ENCODE measurements around the gene USP6NL.

Gene USP6NL

GRCh38 chr10:11611248-11612020, at the start of gene USP6NL:
Gene USP6NL, minus strand, starts transcription at chr10:11611650. Its CDS starts 14,016 bp downstream, at chr10:11597634.
- H3K27ac ChIP-seq (ENCODE audit: low read length): peak within 1 kb of the TSS; percentile 84

GRCh38 chr10:11658801-11659368, 47.4 kb upstream of the USP6NL start:
- Histone ChIP-seq H3K9me3 (ENCODE audit: control insufficient read depth in 1 of 2, low read length in 2 of 2) (no peaks in the 10 kb centered on the region), H3K4me3 (ENCODE audit: low read depth in 1 of 2, low read length in 2 of 2) (no peak overlapping the region), H3K36me3 (ENCODE audit: control insufficient read depth in 1 of 2, insufficient read depth in 2 of 2, low read length in 2 of 2) (no peaks in the 10 kb centered on the region), H3K4me1 (ENCODE audit: control insufficient read depth in 1 of 2, insufficient read depth in 2 of 2, low read length in 2 of 2) (no peaks in the 10 kb centered on the region), H3K27ac (ENCODE audit: low read length) (no peak overlapping the region), H3K27me3 (ENCODE audit: low read depth, low read length) (no peaks in the 10 kb centered on the region)

More at GRCh38 chr10:11611248-11612020, at the start of gene USP6NL:
- Histone ChIP-seq H3K9me3 (ENCODE audit: control insufficient read depth in 1 of 2, low read length in 2 of 2) (no peaks in the 10 kb centered on the region), H3K36me3 (ENCODE audit: control insufficient read depth in 1 of 2, insufficient read depth in 2 of 2, low read length in 2 of 2) (no peaks in the 10 kb centered on the region), H3K4me3 (ENCODE audit: low read depth in 1 of 2, low read length in 2 of 2) (peak within 1 kb of the TSS; percentile 78 to 93), H3K27me3 (ENCODE audit: low read depth, low read length) (no peaks in the 10 kb centered on the region), H3K4me1 (ENCODE audit: control insufficient read depth in 1 of 2, insufficient read depth in 2 of 2, low read length in 2 of 2) (peaks cover 3 to 6% of the 10 kb centered on the region in 2 donors)

GRCh38 chr10:11655836-11656235, 44.4 kb upstream of the USP6NL start:
- Histone ChIP-seq H3K27ac (ENCODE audit: low read length) (no peak overlapping the region), H3K27me3 (ENCODE audit: low read depth, low read length) (no peaks in the 10 kb centered on the region), H3K4me3 (ENCODE audit: low read depth in 1 of 2, low read length in 2 of 2) (no peak overlapping the region), H3K36me3 (ENCODE audit: control insufficient read depth in 1 of 2, insufficient read depth in 2 of 2, low read length in 2 of 2) (no peaks in the 10 kb centered on the region), H3K4me1 (ENCODE audit: control insufficient read depth in 1 of 2, insufficient read depth in 2 of 2, low read length in 2 of 2) (no peaks in the 10 kb centered on the region), H3K9me3 (ENCODE audit: control insufficient read depth in 1 of 2, low read length in 2 of 2) (no peaks in the 10 kb centered on the region)

GRCh38 chr10:11654659-11655058, 43.2 kb upstream of the USP6NL start:
- H3K27me3 ChIP-seq (ENCODE audit: low read depth, low read length): no peaks in the 10 kb centered on the region
- H3K4me3 ChIP-seq (ENCODE audit: low read depth in 1 of 2, low read length in 2 of 2): no peak overlapping the region
- H3K9me3 ChIP-seq (ENCODE audit: control insufficient read depth in 1 of 2, low read length in 2 of 2): no peaks in the 10 kb centered on the region
- H3K36me3 ChIP-seq (ENCODE audit: control insufficient read depth in 1 of 2, insufficient read depth in 2 of 2, low read length in 2 of 2): no peaks in the 10 kb centered on the region
- no peaks in the 10 kb centered on the region for H3K4me1 ChIP-seq (ENCODE audit: control insufficient read depth in 1 of 2, insufficient read depth in 2 of 2, low read length in 2 of 2)
- H3K27ac ChIP-seq (ENCODE audit: low read length): no peak overlapping the region

GRCh38 chr10:11653758-11654471, 42.5 kb upstream of the USP6NL start:
- Histone ChIP-seq H3K4me1 (ENCODE audit: control insufficient read depth in 1 of 2, insufficient read depth in 2 of 2, low read length in 2 of 2) (no peaks in the 10 kb centered on the region), H3K9me3 (ENCODE audit: control insufficient read depth in 1 of 2, low read length in 2 of 2) (no peaks in the 10 kb centered on the region), H3K27ac (ENCODE audit: low read length) (no peak overlapping the region), H3K27me3 (ENCODE audit: low read depth, low read length) (no peaks in the 10 kb centered on the region), H3K4me3 (ENCODE audit: low read depth in 1 of 2, low read length in 2 of 2) (no peak overlapping the region), H3K36me3 (ENCODE audit: control insufficient read depth in 1 of 2, insufficient read depth in 2 of 2, low read length in 2 of 2) (no peaks in the 10 kb centered on the region)

- H3K27ac ChIP-seq (ENCODE audit: low read length): no peak overlapping the region
- no peak overlapping the region for H3K4me3 ChIP-seq (ENCODE audit: low read depth in 1 of 2, low read length in 2 of 2)
- no peaks in the 10 kb centered on the region for H3K4me1 ChIP-seq (ENCODE audit: control insufficient read depth in 1 of 2, insufficient read depth in 2 of 2, low read length in 2 of 2)
- no peaks in the 10 kb centered on the region for H3K27me3 ChIP-seq (ENCODE audit: low read depth, low read length)
- H3K9me3 ChIP-seq (ENCODE audit: control insufficient read depth in 1 of 2, low read length in 2 of 2): no peaks in the 10 kb centered on the region
- H3K36me3 ChIP-seq (ENCODE audit: control insufficient read depth in 1 of 2, insufficient read depth in 2 of 2, low read length in 2 of 2): no peaks in the 10 kb centered on the region
These were observed 36.2 kb upstream of the USP6NL start for GRCh38 chr10:11647676-11648075.

- no peak overlapping the region for H3K27ac ChIP-seq (ENCODE audit: low read length)
- H3K4me1 ChIP-seq (ENCODE audit: control insufficient read depth in 1 of 2, insufficient read depth in 2 of 2, low read length in 2 of 2): no peaks in the 10 kb centered on the region
- H3K36me3 ChIP-seq (ENCODE audit: control insufficient read depth in 1 of 2, insufficient read depth in 2 of 2, low read length in 2 of 2): no peaks in the 10 kb centered on the region
- H3K4me3 ChIP-seq (ENCODE audit: low read depth in 1 of 2, low read length in 2 of 2): no peak overlapping the region
- H3K9me3 ChIP-seq (ENCODE audit: control insufficient read depth in 1 of 2, low read length in 2 of 2): no peaks in the 10 kb centered on the region
- H3K27me3 ChIP-seq (ENCODE audit: low read depth, low read length): no peaks in the 10 kb centered on the region
These were observed 35.0 kb upstream of the USP6NL start for GRCh38 chr10:11646450-11646849.

- H3K4me1 ChIP-seq (ENCODE audit: control insufficient read depth in 1 of 2, insufficient read depth in 2 of 2, low read length in 2 of 2): no peaks in the 10 kb centered on the region
- H3K27ac ChIP-seq (ENCODE audit: low read length): no peak overlapping the region
- no peaks in the 10 kb centered on the region for H3K9me3 ChIP-seq (ENCODE audit: control insufficient read depth in 1 of 2, low read length in 2 of 2)
- no peak overlapping the region for H3K4me3 ChIP-seq (ENCODE audit: low read depth in 1 of 2, low read length in 2 of 2)
- H3K27me3 ChIP-seq (ENCODE audit: low read depth, low read length): no peaks in the 10 kb centered on the region
- no peaks in the 10 kb centered on the region for H3K36me3 ChIP-seq (ENCODE audit: control insufficient read depth in 1 of 2, insufficient read depth in 2 of 2, low read length in 2 of 2)
These were observed 31.6 kb upstream of the USP6NL start for GRCh38 chr10:11643039-11643438.

- H3K36me3 ChIP-seq (ENCODE audit: control insufficient read depth in 1 of 2, insufficient read depth in 2 of 2, low read length in 2 of 2): no peaks in the 10 kb centered on the region
- no peaks in the 10 kb centered on the region for H3K27me3 ChIP-seq (ENCODE audit: low read depth, low read length)
- H3K9me3 ChIP-seq (ENCODE audit: control insufficient read depth in 1 of 2, low read length in 2 of 2): no peaks in the 10 kb centered on the region
- H3K4me3 ChIP-seq (ENCODE audit: low read depth in 1 of 2, low read length in 2 of 2): no peak overlapping the region
- H3K27ac ChIP-seq (ENCODE audit: low read length): no peak overlapping the region
- no peaks in the 10 kb centered on the region for H3K4me1 ChIP-seq (ENCODE audit: control insufficient read depth in 1 of 2, insufficient read depth in 2 of 2, low read length in 2 of 2)
These were observed 31.1 kb upstream of the USP6NL start for GRCh38 chr10:11642566-11642965.

- H3K4me3 ChIP-seq (ENCODE audit: low read depth in 1 of 2, low read length in 2 of 2): no peak overlapping the region
- no peaks in the 10 kb centered on the region for H3K27me3 ChIP-seq (ENCODE audit: low read depth, low read length)
- H3K4me1 ChIP-seq (ENCODE audit: control insufficient read depth in 1 of 2, insufficient read depth in 2 of 2, low read length in 2 of 2): no peaks in the 10 kb centered on the region
- no peaks in the 10 kb centered on the region for H3K9me3 ChIP-seq (ENCODE audit: control insufficient read depth in 1 of 2, low read length in 2 of 2)
- no peaks in the 10 kb centered on the region for H3K36me3 ChIP-seq (ENCODE audit: control insufficient read depth in 1 of 2, insufficient read depth in 2 of 2, low read length in 2 of 2)
- H3K27ac ChIP-seq (ENCODE audit: low read length): no peak overlapping the region
These were observed 28.7 kb upstream of the USP6NL start for GRCh38 chr10:11639849-11640764.

GRCh38 chr10:11639362-11639761, 27.9 kb upstream of the USP6NL start:
- H3K27me3 ChIP-seq (ENCODE audit: low read depth, low read length): no peaks in the 10 kb centered on the region
- no peaks in the 10 kb centered on the region for H3K4me1 ChIP-seq (ENCODE audit: control insufficient read depth in 1 of 2, insufficient read depth in 2 of 2, low read length in 2 of 2)
- H3K9me3 ChIP-seq (ENCODE audit: control insufficient read depth in 1 of 2, low read length in 2 of 2): no peaks in the 10 kb centered on the region
- H3K36me3 ChIP-seq (ENCODE audit: control insufficient read depth in 1 of 2, insufficient read depth in 2 of 2, low read length in 2 of 2): no peaks in the 10 kb centered on the region
- H3K4me3 ChIP-seq (ENCODE audit: low read depth in 1 of 2, low read length in 2 of 2): no peak overlapping the region
- no peak overlapping the region for H3K27ac ChIP-seq (ENCODE audit: low read length)
